Measurements from ENCODE around the gene KIRREL3.

The KIRREL3 gene

GRCh38 chr11:126592496-126593410, 407.8 kb downstream of the KIRREL3 start:
- DNase-seq: no peak

- no peak for DNase-seq
These were observed 408.5 kb downstream of the KIRREL3 start for GRCh38 chr11:126591966-126592489.

GRCh38 chr11:126589492-126589803, 411.1 kb downstream of the KIRREL3 start:
- no peak for DNase-seq

- DNase-seq: no peak
These were observed 411.7 kb downstream of the KIRREL3 start for GRCh38 chr11:126588630-126589491.

- DNase-seq: no peak
These were observed 413.0 kb downstream of the KIRREL3 start for GRCh38 chr11:126587541-126587940.

- no peak for DNase-seq
These were observed 414.6 kb downstream of the KIRREL3 start for GRCh38 chr11:126585774-126586491.

GRCh38 chr11:126585388-126585773, 415.2 kb downstream of the KIRREL3 start:
- DNase-seq: no peak

- DNase-seq: no peak
These were observed 416.8 kb downstream of the KIRREL3 start for GRCh38 chr11:126583594-126584427.

GRCh38 chr11:126583101-126583500, 417.5 kb downstream of the KIRREL3 start:
- DNase-seq: no peak

- DNase-seq: no peak
These were observed 418.5 kb downstream of the KIRREL3 start for GRCh38 chr11:126581871-126582648.

GRCh38 chr11:126578426-126578825, 422.1 kb downstream of the KIRREL3 start:
- DNase-seq: no peak

- DNase-seq: no peak
These were observed 422.5 kb downstream of the KIRREL3 start for GRCh38 chr11:126578021-126578420.

- DNase-seq: no peak
These were observed 424.7 kb downstream of the KIRREL3 start for GRCh38 chr11:126575849-126576248.

GRCh38 chr11:126573325-126573978, 427.1 kb downstream of the KIRREL3 start:
- DNase-seq: no peak

- DNase-seq: no peak
These were observed 430.1 kb downstream of the KIRREL3 start for GRCh38 chr11:126570489-126570888.

GRCh38 chr11:126567419-126567818, 433.2 kb downstream of the KIRREL3 start:
- no peak for DNase-seq

GRCh38 chr11:126564566-126564965, 436.0 kb downstream of the KIRREL3 start:
- DNase-seq: no peak

GRCh38 chr11:126561327-126561893, 439.2 kb downstream of the KIRREL3 start:
- DNase-seq: peak in 1 of 2 experiments; percentile 6

- no peak for DNase-seq
These were observed 440.3 kb downstream of the KIRREL3 start for GRCh38 chr11:126560221-126560620.
